ENCODE data around the gene IFNA16. TPM values are rescaled to one million over a fixed set of nuclear protein-coding genes. Genes with fewer than 3 reads are reported as not detected.

The IFNA16 gene
- total and polyA plus RNA-seq, 2 donors (not counting 3 experiments of a cell fraction or from before 2014, with no cell fraction given): not detected

GRCh38 chr9:21251190-21251589 is 34.1 kb upstream of the IFNA16 start:
- BruUV-seq (replicated peaks): no TSS peak
- H3K79me2 ChIP-seq (ENCODE audit: control insufficient read depth, insufficient read depth, low read length): no peaks in the 10 kb centered on the region
- peaks cover 23 to 47% of the 10 kb centered on the region in 2 experiments for H3K27me3 ChIP-seq (ENCODE audit: control insufficient read depth in 2 of 2, insufficient read depth in 2 of 2, low read length in 2 of 2)
- no peak overlapping the region for H3K4me3 ChIP-seq (replicated peaks in 1 of 3; ENCODE audit: insufficient read depth in 1 of 3, low read depth in 1 of 3, low read length in 3 of 3)
- no peak overlapping the region for H3K4me2 ChIP-seq (ENCODE audit: insufficient read depth, low read length)
- H3K36me3 ChIP-seq (ENCODE audit: control insufficient read depth in 2 of 2, extremely low read depth in 1 of 2, insufficient read depth in 2 of 2, low read length in 2 of 2): no peaks in the 10 kb centered on the region
- POLR2A ChIA-PET: no interaction called here
- intact Hi-C loops (cut with micrococcal nuclease) (loop anchor here (5.0 kb wide), 1 partner anchor 216 kb away; no protein-coding TSS in a partner anchor), dilution Hi-C loops (cut with MboI; ENCODE audit: extremely low pct_ligation_motif_present, low sequenced_read_pairs) (no loop called here)
- no peaks in the 10 kb centered on the region for H3K9me1 ChIP-seq (replicated peaks; ENCODE audit: control insufficient read depth, extremely low read depth, insufficient read depth, low read length)
- no peak for FAIRE-seq
- no peak overlapping the region for H2AFZ ChIP-seq (ENCODE audit: low read depth, low read length)
- no peak for TF ChIP-seq EZH2 (IDR thresholded peaks at IDR 0.05; ENCODE audit: borderline replicate concordance, low read depth, low read length, severe bottlenecking)
- CTCF ChIA-PET: interaction anchor here (1.1 to 4.7 kb wide), 6 partner anchors 16 to 204 kb away, joined by 3 to 63 read pairs (median 11); no protein-coding TSS in a partner anchor
- no peaks in the 10 kb centered on the region for H4K20me1 ChIP-seq (replicated peaks; ENCODE audit: control insufficient read depth, extremely low read depth, insufficient read depth, low read length)
- DNase-seq (ENCODE audit: low read depth, low spot score): no peak
- no peak overlapping the region for H3K27ac ChIP-seq (ENCODE audit: insufficient read depth, low read depth, low read length)
- no peaks in the 10 kb centered on the region for H3K9me3 ChIP-seq (replicated peaks; ENCODE audit: control insufficient read depth, insufficient read depth, low read length)
- H3K9ac ChIP-seq (replicated peaks; ENCODE audit: extremely low read depth, insufficient read depth, low read length): no peak overlapping the region
- H3K4me1 ChIP-seq (ENCODE audit: control insufficient read depth, extremely low read depth, insufficient read depth, low read length): peaks cover 3% of the 10 kb centered on the region

- no peaks in the 10 kb centered on the region for H3K4me1 ChIP-seq (ENCODE audit: control insufficient read depth, extremely low read depth, insufficient read depth, low read length)
- ChIA-PET CTCF (interaction anchor here (1.8 kb wide), 1 partner anchor 9 kb away, joined by 5 read pairs; no protein-coding TSS in a partner anchor), POLR2A (no interaction called here)
- no peaks in the 10 kb centered on the region for H3K79me2 ChIP-seq (ENCODE audit: control insufficient read depth, insufficient read depth, low read length)
- no peak for TF ChIP-seq JUN (IDR thresholded peaks at IDR 0.05; ENCODE audit: borderline replicate concordance, insufficient read depth, insufficient read length, low read depth)
- no peak for TF ChIP-seq MYC (IDR thresholded peaks at IDR 0.05; ENCODE audit: low read depth, low read length)
- no peak for TF ChIP-seq CTCF (IDR thresholded peaks at IDR 0.05; ENCODE audit: extremely low read depth in 1 of 2, insufficient read depth in 1 of 2, low read depth in 1 of 2, low read length in 2 of 2)
- no peak for TF ChIP-seq EZH2 (IDR thresholded peaks at IDR 0.05; ENCODE audit: borderline replicate concordance, low read depth, low read length, severe bottlenecking)
- no peak for TF ChIP-seq FOS (IDR thresholded peaks at IDR 0.05; ENCODE audit: borderline replicate concordance, insufficient read depth, low read length)
- TF ChIP-seq GATA2 (IDR thresholded peaks at IDR 0.05; ENCODE audit: insufficient read depth, insufficient read length, low read depth, low read length): no peak
- TF ChIP-seq POLR2A (IDR thresholded peaks at IDR 0.05; ENCODE audit: low read depth, low read length): no peak
- TF ChIP-seq POLR2AphosphoS5 (IDR thresholded peaks at IDR 0.05; ENCODE audit: insufficient read depth, low read depth, low read length): no peak
- no peak for TF ChIP-seq MAX (IDR thresholded peaks at IDR 0.05; ENCODE audit: insufficient read depth, insufficient read length)
- no peak for DNase-seq (ENCODE audit: low read depth, low spot score)
- H3K27ac ChIP-seq (ENCODE audit: insufficient read depth, low read depth, low read length): no peak overlapping the region
- peaks cover 5 to 20% of the 10 kb centered on the region in 2 experiments for H3K27me3 ChIP-seq (ENCODE audit: control insufficient read depth in 2 of 2, insufficient read depth in 2 of 2, low read length in 2 of 2)
- H3K9me1 ChIP-seq (replicated peaks; ENCODE audit: control insufficient read depth, extremely low read depth, insufficient read depth, low read length): peaks cover 2% of the 10 kb centered on the region
- peaks cover 2% of the 10 kb centered on the region for H4K20me1 ChIP-seq (replicated peaks; ENCODE audit: control insufficient read depth, extremely low read depth, insufficient read depth, low read length)
- H3K9ac ChIP-seq (replicated peaks; ENCODE audit: extremely low read depth, insufficient read depth, low read length): no peak overlapping the region
- H3K4me3 ChIP-seq (replicated peaks in 1 of 3; ENCODE audit: insufficient read depth in 1 of 3, low read depth in 1 of 3, low read length in 3 of 3): no peak overlapping the region
- intact Hi-C loops (cut with micrococcal nuclease) (no loop called here), dilution Hi-C loops (cut with MboI; ENCODE audit: extremely low pct_ligation_motif_present, low sequenced_read_pairs) (no loop called here)
- H3K36me3 ChIP-seq (ENCODE audit: control insufficient read depth in 2 of 2, extremely low read depth in 1 of 2, insufficient read depth in 2 of 2, low read length in 2 of 2): no peaks in the 10 kb centered on the region
- H3K9me3 ChIP-seq (replicated peaks; ENCODE audit: control insufficient read depth, insufficient read depth, low read length): no peaks in the 10 kb centered on the region
- no peak overlapping the region for H2AFZ ChIP-seq (ENCODE audit: low read depth, low read length)
- no peak for FAIRE-seq
- no peak overlapping the region for H3K4me2 ChIP-seq (ENCODE audit: insufficient read depth, low read length)
- BruUV-seq (replicated peaks): no TSS peak
These were observed 27.7 kb upstream of the IFNA16 start for GRCh38 chr9:21244836-21245235.

Data from endothelial cell of umbilical vein (primary cell).